Neural progenitor cell (in vitro differentiated cells): ENCODE results near the gene EMSY.

Experiments
- EZH2 ChIP-seq: fragments of 200-600 bp; sonication (generic); IDR thresholded peaks from 2 replicates; pipeline ENCODE4 v1.6.1; 2017; ENCODE audit warnings: antibody characterized with exemption, mild to moderate bottlenecking, moderate library complexity
- EZH2phosphoT487 ChIP-seq: fragments of 200-600 bp; sonication (generic); IDR thresholded peaks from 2 replicates; pipeline ENCODE4 v1.6.1; 2017; ENCODE audit warnings: antibody characterized with exemption
- TF ChIP-seq, protein P1 (sequence below): fragments of 200-600 bp; sonication (generic); IDR thresholded peaks from 2 replicates; pipeline ENCODE4 v1.5.1; 2017; ENCODE audit warnings: antibody characterized with exemption, mild to moderate bottlenecking

- TF ChIP-seq EZH2phosphoT487 (no peak), EZH2 (no peak)
- TF ChIP-seq, protein P1, sequence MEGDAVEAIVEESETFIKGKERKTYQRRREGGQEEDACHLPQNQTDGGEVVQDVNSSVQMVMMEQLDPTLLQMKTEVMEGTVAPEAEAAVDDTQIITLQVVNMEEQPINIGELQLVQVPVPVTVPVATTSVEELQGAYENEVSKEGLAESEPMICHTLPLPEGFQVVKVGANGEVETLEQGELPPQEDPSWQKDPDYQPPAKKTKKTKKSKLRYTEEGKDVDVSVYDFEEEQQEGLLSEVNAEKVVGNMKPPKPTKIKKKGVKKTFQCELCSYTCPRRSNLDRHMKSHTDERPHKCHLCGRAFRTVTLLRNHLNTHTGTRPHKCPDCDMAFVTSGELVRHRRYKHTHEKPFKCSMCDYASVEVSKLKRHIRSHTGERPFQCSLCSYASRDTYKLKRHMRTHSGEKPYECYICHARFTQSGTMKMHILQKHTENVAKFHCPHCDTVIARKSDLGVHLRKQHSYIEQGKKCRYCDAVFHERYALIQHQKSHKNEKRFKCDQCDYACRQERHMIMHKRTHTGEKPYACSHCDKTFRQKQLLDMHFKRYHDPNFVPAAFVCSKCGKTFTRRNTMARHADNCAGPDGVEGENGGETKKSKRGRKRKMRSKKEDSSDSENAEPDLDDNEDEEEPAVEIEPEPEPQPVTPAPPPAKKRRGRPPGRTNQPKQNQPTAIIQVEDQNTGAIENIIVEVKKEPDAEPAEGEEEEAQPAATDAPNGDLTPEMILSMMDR = no peak
These were observed 133.8 kb downstream of the EMSY start for GRCh38 chr11:76578654-76579055.
